ENCODE results near the gene BBC3.

BBC3 gene

DNA sequence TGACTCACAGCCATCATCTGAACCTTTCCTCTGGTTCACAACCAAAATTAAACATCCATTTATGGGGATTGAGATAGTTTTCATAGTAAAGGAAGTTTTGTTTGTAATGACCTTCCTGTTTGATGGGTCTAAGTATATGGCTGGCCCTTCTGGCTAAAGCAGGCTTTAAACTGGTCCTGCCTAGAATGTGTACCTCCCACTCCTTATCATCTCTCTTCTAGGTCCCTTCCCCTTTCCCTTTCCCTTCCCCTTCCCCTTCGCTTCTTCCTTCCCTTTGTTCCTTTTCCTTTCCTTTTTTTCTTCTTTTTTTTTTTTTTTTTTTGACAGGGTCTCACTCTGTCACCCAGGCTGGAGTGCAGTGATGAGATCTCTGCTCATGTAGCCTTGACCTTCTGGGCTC, 35.6 kb downstream of the BBC3 start:
- DNase-seq (ENCODE audit: low read depth, low spot score): no peak

DNA sequence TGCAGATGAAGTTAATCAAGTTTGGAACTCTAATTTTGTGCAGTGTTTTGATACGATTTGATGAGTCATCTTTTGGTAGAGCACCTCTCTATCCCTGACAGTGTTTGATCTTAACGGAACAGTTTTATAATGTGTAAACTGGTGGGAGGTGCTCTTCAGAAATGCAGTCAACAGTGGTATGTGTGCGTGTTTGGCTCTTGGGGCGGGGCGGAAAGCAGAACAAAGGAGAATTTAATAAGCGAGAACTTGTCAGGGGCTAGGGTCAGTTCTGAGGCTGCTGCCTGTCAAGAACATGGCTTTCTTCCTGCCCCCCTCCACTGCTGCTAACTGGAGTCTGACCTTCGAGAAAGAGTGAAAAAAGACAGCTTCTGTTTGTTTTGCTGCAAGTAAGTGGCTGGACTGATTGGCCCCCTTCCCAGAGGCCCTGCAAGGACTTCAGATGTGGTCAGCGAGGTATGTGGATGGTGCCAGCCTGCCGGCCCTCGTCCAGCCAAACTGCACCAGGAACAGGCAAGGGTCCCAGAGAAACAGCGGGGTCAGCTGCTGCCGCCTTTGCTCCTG, 40.8 kb downstream of the BBC3 start:
- DNase-seq (ENCODE audit: low read depth, low spot score): no peak

DNA sequence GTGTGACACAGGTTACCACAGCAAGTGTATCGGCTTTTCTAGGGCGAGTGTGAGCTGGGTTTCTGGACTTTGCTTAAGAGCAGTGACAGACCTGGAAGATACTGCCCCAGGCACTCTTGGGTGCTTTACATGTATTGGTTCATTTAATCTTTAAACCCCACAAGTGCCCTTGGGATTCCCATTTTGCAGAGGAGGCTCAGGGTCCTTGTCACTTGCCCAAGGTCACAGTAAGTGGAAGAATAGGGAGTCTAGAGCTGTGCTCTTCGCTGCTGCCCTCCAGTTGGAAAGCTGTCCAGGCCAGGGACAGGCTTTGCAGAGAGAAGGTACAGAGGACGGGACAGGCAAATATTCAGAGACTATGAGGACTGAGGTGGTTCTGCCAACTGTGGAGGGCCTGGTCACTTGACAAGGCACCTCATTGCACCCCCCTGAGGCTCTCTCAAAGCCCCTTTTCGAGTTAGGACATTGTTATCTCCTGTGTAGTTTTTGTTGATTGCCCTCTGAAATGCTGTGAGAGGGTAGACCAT, 42.4 kb downstream of the BBC3 start:
- DNase-seq (ENCODE audit: low read depth, low spot score): no peak

DNA sequence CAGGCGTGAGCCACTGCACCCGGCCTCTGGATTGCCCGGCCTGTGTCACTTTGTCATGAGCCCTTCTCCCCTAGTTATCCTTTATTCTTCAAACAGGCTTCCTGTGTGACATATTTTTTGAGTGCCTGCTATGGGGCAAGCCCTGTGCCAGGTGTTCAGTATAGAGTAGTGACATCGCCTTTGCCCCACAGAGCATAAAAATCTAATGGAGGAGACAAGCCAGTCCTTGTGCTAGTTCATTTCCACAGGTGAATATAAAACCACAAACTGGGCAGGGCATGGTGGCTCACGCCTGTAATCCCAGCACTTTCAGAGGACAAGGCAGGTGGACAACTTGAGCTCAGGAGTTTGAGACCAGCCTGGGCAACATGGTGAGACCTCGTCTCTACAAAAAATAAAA, 43.2 kb downstream of the BBC3 start:
- no peak for DNase-seq (ENCODE audit: low read depth, low spot score)

DNA sequence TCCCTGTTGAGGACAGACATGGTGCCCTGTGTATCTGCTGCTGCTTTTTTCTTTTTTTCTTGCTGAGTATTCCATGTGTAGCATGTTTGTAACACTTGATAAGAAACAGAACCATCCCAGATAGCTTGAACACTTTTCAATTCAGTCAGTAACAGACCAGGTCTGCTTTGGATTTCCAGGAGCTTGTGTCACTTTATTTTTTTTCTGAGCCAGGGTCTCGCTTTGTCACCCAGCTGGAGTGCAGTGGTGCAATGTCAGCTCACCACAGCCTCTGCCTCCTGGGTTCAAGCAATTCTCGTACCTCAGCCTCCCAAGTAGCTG, 43.7 kb downstream of the BBC3 start:
- no peak for DNase-seq (ENCODE audit: low read depth, low spot score)

DNA sequence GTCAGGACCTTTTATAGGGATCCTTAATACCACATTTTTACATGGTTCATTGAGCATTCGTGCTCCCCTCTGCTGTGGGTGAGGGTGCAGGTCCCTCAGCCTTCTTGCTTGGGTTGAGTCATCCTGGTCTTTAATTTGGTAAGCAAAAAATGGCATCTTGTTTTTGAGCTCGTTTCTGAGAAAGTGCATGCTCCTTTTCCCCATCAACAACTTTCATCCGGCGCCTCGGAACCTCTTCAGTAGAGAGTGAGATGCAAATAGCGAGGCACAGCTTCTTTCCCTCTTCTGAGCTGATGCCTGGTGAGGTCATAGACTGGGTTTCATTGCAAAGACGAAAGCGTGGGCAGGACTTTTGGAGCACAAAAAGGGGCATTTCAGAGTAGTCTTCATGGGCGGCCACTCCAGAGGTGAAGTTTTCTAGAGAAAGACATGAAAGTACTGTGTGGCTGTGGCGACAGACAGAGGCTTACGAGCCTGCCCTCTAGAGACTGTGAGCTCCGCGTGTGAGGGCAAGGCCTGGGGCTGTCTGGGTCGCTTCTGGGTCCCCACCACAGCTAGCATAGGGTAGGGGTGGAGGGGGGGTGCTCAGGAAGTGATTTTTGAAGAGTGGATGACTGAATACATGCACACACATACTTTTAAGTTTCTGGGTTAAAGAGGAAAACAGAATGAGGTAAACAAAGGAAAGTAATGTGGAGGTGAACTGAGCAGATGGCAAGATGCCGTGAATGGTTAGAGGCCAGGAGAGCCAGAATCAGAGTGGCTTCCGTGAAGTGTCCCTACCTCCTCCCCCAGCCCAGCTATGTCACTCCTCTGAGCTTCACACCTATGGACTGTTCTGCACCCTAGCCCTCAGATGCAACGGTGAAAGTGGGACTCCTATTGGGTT, 44.3 kb downstream of the BBC3 start:
- DNase-seq (ENCODE audit: low read depth, low spot score): no peak

DNA sequence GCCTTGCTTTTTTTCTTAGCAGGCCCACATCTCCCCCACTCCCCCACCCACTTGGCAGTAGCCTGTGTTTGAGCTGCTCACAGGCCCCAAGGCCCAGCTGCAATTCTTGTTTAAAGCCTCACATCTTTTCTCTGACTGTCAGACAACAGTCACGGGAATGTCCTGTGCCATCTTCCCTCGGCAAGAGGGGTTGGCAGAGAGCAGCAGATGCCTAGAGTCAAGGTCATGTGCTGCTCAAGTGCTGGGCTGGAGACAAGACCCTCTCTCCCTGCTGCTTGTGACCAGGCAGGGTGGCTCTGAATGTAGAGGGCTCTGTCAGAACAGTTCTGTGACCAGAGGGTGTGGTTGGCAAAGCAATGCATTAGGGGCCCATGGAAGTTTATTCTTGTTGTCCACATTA, 47.4 kb downstream of the BBC3 start:
- DNase-seq (ENCODE audit: low read depth, low spot score): no peak

DNA sequence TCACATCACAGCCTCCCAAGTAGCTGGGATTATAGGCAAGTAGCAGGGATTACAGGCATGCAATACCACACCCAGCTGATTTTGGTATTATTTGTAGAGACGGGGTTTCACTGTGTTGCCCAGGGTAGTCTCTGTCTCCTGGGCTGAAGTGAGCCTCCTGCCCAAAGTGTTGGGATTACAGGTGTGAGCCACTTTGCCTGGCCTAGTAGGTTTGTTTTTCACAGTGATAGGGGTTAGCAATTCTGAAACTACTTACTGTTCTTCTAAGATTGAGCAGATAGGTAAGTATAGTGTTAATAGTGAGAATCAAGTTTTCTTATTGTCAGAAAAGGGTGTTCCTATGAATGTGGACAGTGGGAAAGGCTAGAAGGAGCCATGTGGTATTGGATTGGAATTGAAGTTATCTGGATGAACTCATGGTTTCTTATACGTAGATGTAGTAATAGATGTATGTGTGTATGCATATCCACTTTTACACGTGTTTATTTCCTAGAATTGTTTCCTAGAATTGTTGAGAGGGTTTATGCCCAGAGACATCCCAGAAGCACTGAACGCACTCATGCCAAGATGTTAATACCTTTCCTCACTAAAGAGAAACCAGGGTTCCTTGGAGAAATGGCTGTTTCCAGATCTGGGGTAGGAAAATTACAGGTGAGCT, 51.2 kb downstream of the BBC3 start:
- no peak for DNase-seq (ENCODE audit: low read depth, low spot score)

DNA sequence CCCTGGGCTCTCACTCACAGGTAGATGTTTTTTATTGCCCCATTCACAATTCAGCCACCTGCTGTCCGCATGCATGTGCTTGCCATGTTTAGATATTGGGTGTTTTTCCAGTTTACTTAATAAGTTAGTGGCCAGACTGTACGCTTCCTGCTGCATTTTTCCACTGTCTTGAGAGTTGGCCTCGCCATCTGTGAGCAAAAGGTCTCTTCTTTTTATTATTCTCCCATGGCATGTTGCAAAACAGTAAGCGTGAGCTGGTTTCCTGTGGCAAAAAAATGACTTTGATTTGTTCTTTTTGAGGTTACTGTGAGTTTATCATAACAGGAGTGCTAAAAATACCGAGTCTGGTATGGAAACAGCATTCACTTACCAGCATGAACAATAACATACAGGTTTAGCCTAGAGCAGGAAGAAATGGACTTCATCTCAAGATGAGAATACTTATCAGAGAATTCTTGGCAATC, 54.3 kb downstream of the BBC3 start:
- DNase-seq (ENCODE audit: low read depth, low spot score): peak; percentile 88

DNA sequence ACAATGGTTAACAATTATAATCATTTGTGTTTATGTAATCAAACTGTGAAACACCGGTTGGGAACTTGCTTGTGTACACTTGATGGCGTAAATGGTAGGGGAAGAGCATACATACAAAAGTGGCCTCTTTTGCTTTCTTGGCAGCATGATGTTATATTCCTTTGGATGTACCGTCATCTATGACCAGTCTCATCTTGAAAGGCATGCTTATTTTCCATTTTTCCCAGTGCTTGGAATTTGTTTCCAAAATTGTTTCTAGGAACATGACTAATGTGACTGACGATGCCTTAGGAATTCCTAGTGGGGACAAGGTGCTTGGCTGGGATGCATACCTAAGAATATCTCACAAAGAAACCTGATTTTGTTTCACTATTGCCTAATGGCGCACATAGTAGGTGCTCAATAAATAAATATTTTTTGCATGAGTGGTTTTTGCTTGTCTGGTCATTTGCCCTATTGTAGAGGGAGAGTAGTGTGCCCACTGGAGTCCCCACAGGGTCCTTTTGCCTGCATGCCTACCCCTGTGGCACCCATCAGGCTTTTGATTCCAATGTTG, 54.9 kb downstream of the BBC3 start:
- DNase-seq (ENCODE audit: low read depth, low spot score): no peak

DNA sequence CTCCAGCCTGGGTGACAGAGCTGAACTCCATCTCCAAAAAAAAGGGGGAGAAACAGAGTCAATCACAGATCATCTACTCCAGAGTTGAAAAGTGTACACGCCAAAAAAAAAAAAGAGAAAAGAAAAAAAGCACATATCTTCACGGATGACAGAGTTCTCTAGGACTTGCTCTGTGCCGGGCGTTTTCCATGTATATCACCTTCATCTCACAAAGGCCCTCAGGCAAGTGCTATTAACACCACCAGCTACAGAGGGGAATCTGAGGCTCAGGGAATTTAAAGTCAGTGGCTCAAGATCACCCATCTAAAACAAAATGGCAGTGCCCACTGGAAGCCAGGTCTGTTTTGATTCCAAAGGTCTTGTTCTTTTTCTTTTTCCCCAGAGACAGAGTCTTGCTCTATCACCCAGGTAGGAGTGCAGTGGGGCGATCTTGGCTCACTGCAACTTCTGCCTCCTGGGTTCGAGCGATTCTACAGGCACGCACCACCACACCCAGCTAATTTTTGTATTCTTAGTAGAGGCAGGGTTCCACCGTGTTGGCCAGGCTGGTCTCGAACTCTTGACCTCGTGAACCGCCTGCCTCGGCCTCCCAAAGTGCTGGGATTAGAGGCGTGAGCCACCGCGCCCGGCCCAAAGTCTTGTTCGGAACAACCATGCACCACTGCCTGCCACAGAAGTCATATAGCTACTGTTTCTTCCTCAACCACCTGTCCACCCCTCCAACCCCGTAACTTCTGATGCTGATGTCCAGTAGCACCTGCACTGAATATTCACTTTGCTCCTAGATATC, 58.1 kb downstream of the BBC3 start:
- DNase-seq (ENCODE audit: low read depth, low spot score): no peak
